HG03378 (cell line): ENCODE data around the gene HRK.
"Not testable (repeated sequence)": the region's sequence is repeated elsewhere in the genome, so short reads cannot be mapped to it uniquely, and the experiment has no call there.

Experiments used
- ATAC-seq: cut with Tn5 transposase; IDR thresholded peaks from one replicate; pipeline ENCODE4 v1.9.1; 2021; ENCODE audit warnings: mild to moderate bottlenecking, moderate library complexity; ENCODE audit not compliant: unreplicated experiment

HRK gene

GRCh38 chr12:116821291-116821690, 60.0 kb downstream of the HRK start:
- no peak for ATAC-seq

GRCh38 chr12:116820064-116820656, 61.1 kb downstream of the HRK start:
- ATAC-seq = no peak

- ATAC-seq = peak; percentile 66
Observed at GRCh38 chr12:116818948-116819832, 62.1 kb downstream of the HRK start.

- ATAC-seq = peak; percentile 3
Observed at GRCh38 chr12:116818341-116818856, 62.8 kb downstream of the HRK start.

- ATAC-seq = not testable (repeated sequence)
Observed at GRCh38 chr12:116814766-116815165, 66.5 kb downstream of the HRK start.

GRCh38 chr12:116813271-116814041, 67.8 kb downstream of the HRK start:
- no peak for ATAC-seq

- ATAC-seq = no peak
Observed at GRCh38 chr12:116812238-116812637, 69.0 kb downstream of the HRK start.

- ATAC-seq = no peak
Observed at GRCh38 chr12:116808113-116809105, 72.8 kb downstream of the HRK start.

GRCh38 chr12:116807546-116807945, 73.7 kb downstream of the HRK start:
- ATAC-seq = no peak

GRCh38 chr12:116806845-116807440, 74.3 kb downstream of the HRK start:
- no peak for ATAC-seq
